HG03460 (cell line): Measurements from ENCODE around the gene UBC.
"Not testable (repeated sequence)": the region's sequence is repeated elsewhere in the genome, so short reads cannot be mapped to it uniquely, and the experiment has no call there.

Experiments used
- ATAC-seq: cut with Tn5 transposase; IDR thresholded peaks from one replicate; pipeline ENCODE4 v1.9.1; 2021; ENCODE audit not compliant: unreplicated experiment

Gene UBC

GRCh38 chr12:124931528-124931927 is 17.1 kb upstream of the UBC start:
- ATAC-seq, result not testable (repeated sequence)

- ATAC-seq, result no peak
These were observed 16.1 kb upstream of the UBC start for GRCh38 chr12:124930586-124930985.

- no peak for ATAC-seq
These were observed 15.4 kb upstream of the UBC start for GRCh38 chr12:124929649-124930419.

- no peak for ATAC-seq
These were observed 14.6 kb upstream of the UBC start for GRCh38 chr12:124928912-124929530.

GRCh38 chr12:124928095-124928911 is 13.9 kb upstream of the UBC start:
- peak; percentile 42 for ATAC-seq

GRCh38 chr12:124927201-124928094 is 13.0 kb upstream of the UBC start:
- peak; percentile 64 for ATAC-seq

- ATAC-seq, result not testable (repeated sequence)
These were observed 11.3 kb upstream of the UBC start for GRCh38 chr12:124925782-124926181.

- no peak for ATAC-seq
These were observed 10.7 kb upstream of the UBC start for GRCh38 chr12:124925117-124925516.

- ATAC-seq, result no peak
These were observed 9.7 kb upstream of the UBC start for GRCh38 chr12:124923905-124924734.

GRCh38 chr12:124921200-124922031 is 7.0 kb upstream of the UBC start:
- ATAC-seq, result peak; percentile 41

GRCh38 chr12:124920353-124920935 is 6.0 kb upstream of the UBC start:
- ATAC-seq, result no peak

- no peak for ATAC-seq
These were observed 5.3 kb upstream of the UBC start for GRCh38 chr12:124919521-124920352.

- not testable (repeated sequence) for ATAC-seq
These were observed 4.2 kb upstream of the UBC start for GRCh38 chr12:124918622-124918988.

- no peak for ATAC-seq
These were observed 3.6 kb upstream of the UBC start for GRCh38 chr12:124917841-124918621.

GRCh38 chr12:124917135-124917840 is 2.8 kb upstream of the UBC start:
- ATAC-seq, result peak; percentile 48

- no peak for ATAC-seq
These were observed 2.1 kb upstream of the UBC start for GRCh38 chr12:124916374-124917134.
